SIG-M5 treated with dmso at 0.1 percent for 504 hours (cell line): ENCODE data around the gene PIGS.

ENCODE experiments used
- DNase-seq: peaks from one replicate; lab custom pipeline; 2025; ENCODE audit not compliant: unreplicated experiment; lab: John Stamatoyannopoulos, UW

The PIGS gene

DNA sequence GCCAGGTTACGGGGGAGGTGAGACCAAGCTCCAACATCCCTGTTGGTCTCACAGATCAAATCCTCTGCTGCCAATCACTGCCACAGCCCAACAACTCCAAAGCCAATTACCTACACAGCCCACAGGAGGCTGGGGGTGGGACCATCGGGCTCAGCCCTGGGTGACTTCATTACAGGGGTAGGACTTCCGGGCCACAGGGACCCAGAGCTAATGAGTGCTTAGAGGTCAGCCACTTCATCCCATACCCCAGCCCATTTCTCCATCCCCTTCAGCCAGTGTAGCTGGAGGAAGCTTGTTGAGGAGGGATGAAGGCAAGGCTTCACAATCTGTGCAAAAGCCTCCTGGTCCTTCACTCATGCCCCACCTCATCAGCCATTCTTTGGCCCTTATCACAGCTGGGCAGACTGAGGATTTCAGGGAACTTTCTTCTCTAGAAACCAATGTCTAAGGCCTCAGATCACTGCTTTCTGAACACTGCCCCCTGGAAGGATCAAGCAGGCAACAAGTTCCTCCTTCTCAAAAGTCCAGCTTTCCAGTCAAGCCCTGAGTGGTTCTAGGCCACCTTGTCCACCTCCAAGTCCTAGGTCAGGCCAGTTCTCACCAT is 59.4 kb downstream of the PIGS start:
- no peak for DNase-seq

DNA sequence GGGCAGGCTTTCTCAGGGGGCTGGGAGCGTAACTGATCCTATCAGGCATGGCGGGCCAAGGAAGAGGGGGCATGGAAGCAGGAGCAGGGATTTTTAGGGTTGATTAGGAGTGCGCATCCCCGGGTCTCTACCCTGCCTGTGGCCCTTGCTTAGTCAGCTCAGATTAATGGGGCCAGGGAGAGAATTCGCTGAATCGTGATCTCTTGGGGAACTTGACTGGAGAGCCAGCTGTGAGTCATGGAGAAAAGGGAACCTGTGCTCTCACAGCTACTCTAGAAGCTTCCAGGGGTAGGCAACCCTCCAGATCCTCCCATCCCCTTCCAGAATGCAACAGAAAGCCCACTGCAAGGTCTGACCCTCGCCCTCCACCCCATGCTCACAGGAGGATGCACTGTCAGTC is 61.5 kb downstream of the PIGS start:
- DNase-seq = peak; percentile 56

DNA sequence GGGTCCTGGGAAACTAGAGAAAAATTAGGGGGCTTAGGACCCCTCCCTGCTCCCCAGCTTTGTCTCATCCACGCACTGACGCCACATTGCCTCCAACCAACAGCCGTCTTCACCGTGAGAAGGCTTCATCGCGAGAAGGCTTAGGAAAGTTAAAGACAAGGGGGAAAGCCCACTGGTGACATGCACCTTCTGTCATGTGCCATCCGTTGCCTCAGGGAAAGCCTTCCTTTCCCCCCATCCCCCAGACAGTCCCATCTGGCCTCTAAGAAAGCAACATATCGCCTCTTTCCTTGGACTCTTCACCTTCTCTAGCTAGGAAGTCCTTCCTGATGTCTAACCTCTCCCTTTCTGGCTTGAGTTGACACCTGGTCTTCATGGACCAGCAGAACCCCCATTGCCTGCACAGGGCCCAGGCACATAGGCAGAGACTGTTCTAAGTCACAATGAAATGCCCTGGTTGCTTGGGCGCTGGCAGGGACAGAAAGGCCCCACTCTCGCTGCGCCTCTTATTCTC is 63.1 kb downstream of the PIGS start:
- DNase-seq = no peak

DNA sequence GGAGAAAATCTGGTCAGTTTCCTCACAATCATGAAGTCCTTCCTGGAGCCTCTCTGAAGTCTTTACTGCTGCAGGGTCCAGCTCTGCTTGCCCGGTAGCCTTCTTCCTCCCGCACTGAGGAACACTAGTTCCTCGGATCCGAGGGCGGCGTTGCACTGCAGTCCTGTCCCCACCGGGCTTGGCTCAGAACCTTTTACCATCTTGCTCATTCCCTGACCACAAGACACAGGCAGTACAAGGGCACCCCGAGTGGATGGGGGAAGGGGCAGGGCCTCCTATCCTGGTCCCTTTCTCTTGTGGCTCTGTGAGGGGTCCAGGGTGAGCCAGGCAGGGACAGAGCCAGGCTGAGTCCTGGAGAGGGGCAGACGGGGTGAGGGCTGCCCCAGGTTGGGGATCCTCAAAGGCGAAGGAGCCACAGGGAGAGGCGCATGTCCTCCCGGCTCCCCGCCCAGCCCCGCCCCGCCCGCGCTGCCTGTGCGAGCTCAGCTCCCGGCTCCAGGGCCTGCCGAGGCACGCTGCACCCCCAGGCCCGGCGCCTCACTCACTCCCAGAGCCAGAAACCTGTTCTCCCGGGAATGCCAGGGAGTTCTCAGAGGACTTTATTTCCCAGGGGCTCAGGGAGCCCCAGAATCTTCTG is 63.6 kb downstream of the PIGS start:
- no peak for DNase-seq

DNA sequence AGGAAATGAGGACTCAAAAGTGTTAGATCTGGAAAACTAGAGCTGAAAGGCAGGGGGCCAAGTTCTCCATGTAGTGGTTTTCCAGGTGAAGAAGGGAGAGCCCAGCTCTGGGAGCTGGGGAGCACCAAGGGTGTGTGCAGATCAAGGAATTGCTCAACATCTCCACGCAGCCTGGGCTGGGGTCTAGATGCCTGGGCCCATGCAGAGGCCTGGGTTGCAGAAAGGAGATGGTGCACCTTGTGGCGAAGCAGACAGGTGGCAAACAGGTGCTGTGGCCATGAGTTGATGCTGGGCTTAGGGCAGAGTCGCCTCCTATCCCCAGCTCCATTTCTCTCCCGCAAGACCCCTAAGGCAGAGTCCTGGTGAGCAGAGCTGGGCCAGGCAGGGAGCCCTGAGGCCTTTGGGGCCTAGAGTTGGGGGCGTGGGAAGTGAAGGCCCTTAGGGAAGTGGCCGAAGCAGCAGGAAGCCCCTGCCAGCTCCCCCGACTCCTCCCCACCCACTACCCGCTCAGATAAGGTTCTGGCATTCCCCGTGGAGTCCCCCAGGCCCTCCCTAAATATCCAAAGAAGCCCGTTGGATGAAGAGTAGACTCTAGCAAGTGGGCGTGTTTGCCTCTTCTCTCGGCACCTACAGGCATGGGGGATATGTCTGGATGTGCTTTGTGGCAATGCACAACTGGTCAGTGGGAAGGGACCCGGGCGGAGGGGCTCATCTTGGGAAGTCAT is 64.4 kb downstream of the PIGS start:
- no peak for DNase-seq

DNA sequence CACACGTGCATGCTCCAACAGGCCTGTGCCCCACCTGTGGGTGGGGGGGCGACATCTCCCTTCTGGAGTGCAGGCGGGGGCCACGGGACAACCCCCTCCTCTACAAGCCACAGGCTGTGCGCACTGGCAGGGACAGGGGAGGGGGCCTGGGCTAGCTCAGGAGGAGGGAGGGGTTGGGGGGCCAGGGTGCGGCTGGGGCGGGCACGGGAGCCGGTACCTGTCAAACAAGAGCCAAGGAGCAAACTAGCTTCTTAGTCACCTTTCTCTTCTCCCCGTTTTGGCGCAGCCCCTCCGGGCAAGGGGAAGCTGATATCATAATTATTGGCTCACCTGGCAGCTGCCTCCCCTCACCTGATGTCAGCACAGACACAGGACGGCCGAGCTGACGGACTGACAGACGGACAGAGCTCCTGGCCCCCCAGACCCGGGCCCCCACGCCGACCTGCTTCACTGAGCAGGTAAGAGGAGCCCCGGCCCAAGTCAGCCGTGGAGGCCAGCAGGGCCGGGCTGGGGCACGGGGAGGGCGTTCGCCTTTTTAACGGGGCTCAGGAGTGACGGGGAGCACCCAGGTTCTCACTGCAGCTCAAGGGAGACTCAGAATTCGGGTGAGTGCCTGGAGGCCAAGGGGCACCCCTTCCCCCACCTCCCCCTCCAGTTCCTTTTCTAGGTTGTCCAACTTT is 65.2 kb downstream of the PIGS start, which contains the start of gene FOXN1:
TSS of gene FOXN1 (plus strand) at position 363 of the 680 bp plus-strand sequence. CDS start 17,622 bp downstream, outside the sequence.
- no peak for DNase-seq

DNA sequence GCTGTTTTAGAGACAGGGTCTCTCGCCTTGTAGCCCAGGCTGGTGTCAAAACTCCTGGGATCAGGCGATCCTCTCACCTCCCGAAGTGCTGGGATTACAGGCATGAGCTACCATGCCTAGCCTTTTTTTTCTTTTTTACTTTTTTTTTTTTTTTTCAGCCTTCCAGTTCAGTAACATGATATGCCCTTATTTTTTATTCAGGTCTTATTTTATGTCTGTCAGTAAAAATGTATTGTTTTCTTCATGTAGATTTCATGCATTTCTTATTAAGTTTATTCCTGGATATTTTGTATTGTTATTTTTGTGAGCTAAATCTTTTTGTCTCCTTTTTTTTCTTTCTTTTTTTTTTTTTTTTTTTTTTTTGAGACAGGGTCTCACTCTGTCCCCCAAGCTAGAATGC is 67.9 kb downstream of the PIGS start:
- no peak for DNase-seq
